Sigmoid colon (tissue), 4 donors: Measurements from ENCODE around the gene ANO4.

ENCODE experiments used
- CTCF ChIP-seq, 4 experiments: fragments of 450-650 bp in 3 of 4; fragments of 200-600 bp in 1 of 4; IDR thresholded peaks; one replicate each; pipeline ENCODE4 v1.5.1; 2016 to 2019; ENCODE audit warnings: antibody characterized with exemption in 4 of 4, mild to moderate bottlenecking in 3 of 4, moderate library complexity in 2 of 4
- EP300 ChIP-seq, 4 donors: sonication (generic); formaldehyde crosslinking; IDR thresholded peaks; one replicate each; pipeline ENCODE4 v1.6.1; 2017; ENCODE audit warnings: antibody characterized with exemption in 4 of 4
- POLR2A ChIP-seq, 2 donors: fragments of 450-650 bp; IDR thresholded peaks; one replicate each; pipeline ENCODE4 v1.6.1; 2016; ENCODE audit warnings: antibody characterized with exemption in 2 of 2, mild to moderate bottlenecking in 2 of 2, moderate library complexity in 2 of 2
- POLR2AphosphoS5 ChIP-seq, 4 donors: sonication (generic); formaldehyde crosslinking; IDR thresholded peaks; one replicate each; pipeline ENCODE4 v1.6.1; 2017; ENCODE audit warnings: antibody characterized with exemption in 4 of 4

- TF ChIP-seq CTCF (IDR thresholded peaks at IDR 0.05): no peak
- no peak for TF ChIP-seq POLR2AphosphoS5 (IDR thresholded peaks at IDR 0.05)
- TF ChIP-seq POLR2A (IDR thresholded peaks at IDR 0.05): no peak
- TF ChIP-seq EP300 (IDR thresholded peaks at IDR 0.05): no peak
These were observed 83.2 kb downstream of the ANO4 start for GRCh38 chr12:100877776-100878175.
